ENCODE results near the gene DENND2C.

The DENND2C gene

DNA sequence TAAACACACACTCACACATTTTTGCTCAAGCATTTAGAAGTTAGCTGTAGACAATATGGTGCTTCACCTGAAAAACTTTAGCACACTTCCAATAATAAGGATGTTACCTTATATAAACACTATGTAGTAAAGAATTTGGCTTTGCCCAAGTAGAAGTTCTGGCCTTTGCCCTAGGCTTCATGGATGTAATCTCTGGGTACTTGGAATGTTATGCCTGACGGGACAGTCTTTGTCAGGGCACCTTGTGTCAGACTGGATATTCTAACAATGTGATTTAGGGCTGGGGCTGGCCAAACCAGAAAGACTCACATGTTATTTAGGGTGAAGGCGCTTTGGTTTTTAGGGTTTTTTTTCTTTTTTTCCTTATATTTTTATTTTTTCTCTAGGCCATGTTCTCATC lies 124.1 kb downstream of the DENND2C start:
- no peak for DNase-seq (ENCODE audit: low spot score)

DNA sequence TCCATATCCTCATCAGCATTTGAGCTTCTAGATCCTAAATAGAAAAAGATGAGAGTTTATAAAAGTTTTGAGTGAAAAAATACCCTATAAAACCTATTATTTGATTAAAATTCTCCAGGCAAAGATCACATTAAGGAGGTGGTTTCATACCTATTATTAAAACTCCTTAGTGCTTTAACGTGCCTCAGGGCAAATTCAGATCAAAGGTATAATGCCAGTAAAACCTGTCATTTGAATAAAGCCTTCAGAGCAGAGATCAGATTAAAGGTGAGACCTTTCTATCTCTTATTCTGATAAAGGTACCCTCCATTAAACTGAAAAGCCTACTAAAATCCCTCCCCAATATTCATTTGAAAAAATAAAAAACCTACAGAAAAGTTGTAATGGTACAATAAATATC lies 124.5 kb downstream of the DENND2C start:
- no peak for DNase-seq (ENCODE audit: low spot score)

DNA sequence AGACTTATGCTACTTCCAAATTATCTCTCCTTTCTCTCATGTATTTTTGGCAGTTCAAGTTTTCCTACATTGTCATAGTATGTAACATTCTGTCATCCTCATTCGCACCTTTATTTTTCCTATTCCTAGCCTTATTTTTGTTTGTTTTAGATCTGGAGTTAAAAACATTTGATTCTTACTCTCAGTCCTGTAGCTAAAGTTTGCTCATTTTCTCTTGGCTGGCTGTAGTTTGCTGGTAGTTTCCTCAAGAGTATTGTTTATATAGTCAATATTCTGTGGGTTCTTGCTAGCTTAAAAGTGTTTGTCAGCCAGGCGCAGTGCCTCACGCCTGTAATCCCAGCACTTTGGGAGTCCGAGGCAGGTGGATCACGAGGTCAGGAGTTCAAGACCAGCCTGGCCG lies 129.0 kb downstream of the DENND2C start:
- no peak for DNase-seq (ENCODE audit: low spot score)

DNA sequence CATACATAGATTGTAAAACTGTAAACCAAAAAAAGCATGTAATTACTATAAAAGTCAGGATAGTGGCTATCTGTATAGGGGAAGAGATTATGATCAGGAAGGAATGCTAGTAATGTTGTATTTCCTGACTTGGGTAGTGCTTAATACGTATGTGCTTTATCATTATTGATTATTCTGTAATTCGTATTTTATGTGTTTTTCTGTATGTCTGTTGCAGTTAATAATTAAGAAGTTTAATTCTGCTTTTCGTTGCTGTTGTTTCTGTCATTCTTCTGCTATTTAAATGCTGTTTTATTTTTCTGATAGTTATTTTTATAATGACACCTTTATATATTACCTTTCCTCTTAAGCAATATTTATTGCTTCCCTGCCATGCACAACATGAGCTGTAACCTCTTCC lies 129.6 kb downstream of the DENND2C start:
- DNase-seq (ENCODE audit: low spot score): no peak

DNA sequence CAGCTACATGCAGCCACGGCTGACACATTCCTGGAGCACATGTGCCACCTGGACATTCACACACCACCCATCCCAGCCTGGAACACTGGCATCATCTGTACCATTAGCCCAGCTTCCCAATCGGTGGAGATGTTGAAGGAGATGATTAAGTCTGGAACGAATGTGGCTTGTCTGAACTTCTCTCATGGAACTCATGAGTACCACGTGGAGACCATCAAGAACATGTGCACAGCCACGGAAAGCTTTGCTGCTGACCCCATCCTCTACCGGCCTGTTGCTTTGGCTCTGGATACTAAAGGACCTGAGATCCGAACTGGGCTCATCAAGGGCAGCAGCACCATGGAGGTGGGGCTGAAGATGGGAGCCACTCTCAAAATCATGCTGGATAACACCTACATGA lies 133.8 kb downstream of the DENND2C start:
- DNase-seq (ENCODE audit: low spot score): no peak

DNA sequence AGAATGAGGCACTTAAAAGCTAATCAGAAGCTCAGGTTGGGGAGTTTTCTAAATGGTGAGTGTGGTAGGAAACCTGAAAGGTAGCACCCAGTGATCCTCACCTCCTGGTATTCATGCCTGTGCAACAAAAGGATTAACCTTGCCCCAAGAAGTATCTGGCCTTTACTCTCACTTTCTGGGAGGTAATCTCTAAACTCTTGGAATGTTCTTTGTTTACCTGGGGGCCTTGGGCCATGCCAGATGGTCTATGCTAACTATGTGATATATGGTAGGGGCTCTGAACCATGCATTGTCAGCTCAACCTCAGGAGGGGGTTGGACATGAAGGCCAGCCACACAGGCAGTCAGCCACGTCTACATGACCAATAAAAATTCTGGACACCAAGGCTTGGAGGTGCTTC lies 134.4 kb downstream of the DENND2C start:
- no peak for DNase-seq (ENCODE audit: low spot score)
